Ecto neural progenitor cell (in vitro differentiated cells): ENCODE data around the gene EPN1.

Experiments used
- DNase-seq: peaks from one replicate; pipeline ENCODE4 v3.0.0-alpha.2; 2018; ENCODE audit warnings: low spot score

Gene EPN1

GRCh38 chr19:55674841-55675660 is at the start of gene EPN1:
Gene EPN1 (plus strand): TSS chr19:55675226. CDS start chr19:55678628, 3,402 bp downstream.
- peak; percentile 98 for DNase-seq

- no peak for DNase-seq
These were observed 48.7 kb upstream of the EPN1 start for GRCh38 chr19:55626350-55626749.

- peak; percentile 86 for DNase-seq
These were observed 42.6 kb upstream of the EPN1 start for GRCh38 chr19:55632463-55632834.

- no peak for DNase-seq
These were observed 41.2 kb upstream of the EPN1 start for GRCh38 chr19:55633861-55634260.

- DNase-seq = no peak
These were observed 39.7 kb upstream of the EPN1 start for GRCh38 chr19:55635334-55635717.

DNA sequence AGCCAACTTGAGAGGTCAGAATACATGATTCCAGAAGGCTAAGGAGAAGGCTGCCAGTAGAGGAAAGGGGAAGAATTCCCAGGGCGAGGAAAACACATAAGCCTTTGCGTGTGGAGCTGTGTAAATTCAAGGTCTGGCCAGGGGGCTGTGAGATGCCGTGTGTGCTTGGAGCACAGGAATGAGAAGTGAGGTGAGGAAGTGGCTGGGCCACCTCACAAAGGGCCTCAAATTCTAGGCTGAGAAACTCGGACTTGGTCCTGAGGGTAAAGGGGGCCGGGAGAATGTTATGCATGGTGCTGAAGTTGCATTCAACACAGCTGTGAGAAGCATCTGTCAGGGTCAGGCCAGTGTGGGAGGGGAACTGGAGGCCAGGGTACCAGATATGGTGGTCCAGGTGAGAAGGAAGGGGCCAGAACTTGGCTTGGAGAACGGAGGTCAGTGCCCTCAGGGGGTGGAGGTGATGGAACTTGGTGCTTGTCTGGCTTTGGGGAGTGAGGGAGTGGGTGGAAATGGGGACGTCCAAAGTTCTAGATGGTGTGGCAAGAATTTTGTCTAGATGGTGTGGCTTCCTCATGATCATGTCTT is 39.1 kb upstream of the EPN1 start:
- DNase-seq = no peak

DNA sequence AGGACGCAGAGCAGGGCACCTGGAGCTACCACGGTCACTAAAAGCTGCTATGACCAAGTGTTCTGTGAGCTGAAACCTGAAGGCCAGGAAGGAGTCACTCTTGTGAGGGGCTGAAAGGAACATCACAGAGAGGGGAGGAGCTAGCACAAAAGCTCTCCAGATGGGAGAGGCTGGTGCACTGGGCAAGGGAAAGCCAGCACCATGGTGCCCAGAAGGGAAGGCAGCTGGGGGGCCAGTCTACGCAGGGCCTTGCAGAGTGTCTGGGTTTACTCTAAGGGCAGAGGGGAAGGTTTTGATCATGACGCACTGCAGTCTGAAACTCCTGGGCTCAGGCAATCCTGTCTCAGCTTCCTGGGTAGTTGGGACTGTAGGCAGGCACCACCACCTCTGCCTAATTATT is 38.3 kb upstream of the EPN1 start:
- DNase-seq = no peak

- no peak for DNase-seq
These were observed 37.5 kb upstream of the EPN1 start for GRCh38 chr19:55637534-55637933.

DNA sequence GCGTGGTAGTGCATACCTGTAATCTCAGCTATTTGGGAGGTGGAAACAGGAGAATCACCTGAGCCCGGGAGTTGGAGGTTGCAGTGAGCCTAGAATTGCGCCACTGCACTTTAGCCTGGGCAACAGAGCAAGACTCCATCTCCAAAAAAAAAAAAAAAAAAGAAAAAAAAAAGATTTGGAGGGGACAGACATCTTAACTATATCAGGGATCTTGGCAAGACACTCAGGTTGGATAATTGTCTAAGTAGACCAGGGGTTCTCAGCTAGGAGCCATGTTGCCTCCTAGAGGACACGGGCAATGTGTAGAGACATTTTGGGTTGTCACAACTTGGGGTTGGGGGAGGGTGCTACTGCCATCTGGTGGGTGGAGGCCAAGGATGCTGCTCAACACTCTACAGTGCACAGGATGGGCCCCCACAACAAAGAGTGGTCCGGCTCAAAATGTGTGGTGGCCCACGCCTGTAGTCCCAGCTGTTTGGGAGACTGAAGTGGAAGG is 36.1 kb upstream of the EPN1 start:
- DNase-seq = no peak

DNA sequence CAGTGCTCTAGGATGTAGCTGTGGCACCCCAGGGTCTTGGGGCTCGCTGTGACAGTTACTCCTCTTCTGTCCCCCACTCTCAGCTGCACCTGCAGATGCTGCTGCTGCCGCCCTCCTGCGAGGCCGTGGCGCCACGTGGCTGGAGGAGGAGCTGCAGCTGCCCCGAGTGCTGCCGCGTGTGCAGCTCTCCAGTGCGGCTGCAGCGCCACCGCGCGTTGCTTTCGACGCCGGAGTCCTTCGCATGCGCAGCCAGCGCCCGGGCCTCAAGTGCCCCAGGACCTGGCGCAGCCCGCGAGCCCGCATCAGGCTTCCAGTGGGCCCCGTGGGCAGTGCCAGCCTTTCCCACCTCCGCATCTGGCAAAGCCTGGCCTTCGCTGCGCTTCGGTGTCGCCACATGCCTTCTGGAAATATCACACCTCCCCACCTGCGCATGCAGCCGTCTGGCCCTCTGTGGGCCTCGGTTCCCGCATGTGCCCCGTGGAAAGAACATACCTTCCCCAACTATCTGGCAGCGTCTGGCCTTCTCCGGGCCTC is 34.9 kb upstream of the EPN1 start:
- no peak for DNase-seq

GRCh38 chr19:55640577-55641425 is 34.2 kb upstream of the EPN1 start, which contains the start of gene ZNF580:
Gene ZNF580 (plus strand): TSS chr19:55641002. CDS start chr19:55642509, 1,507 bp downstream.
- peak; percentile 82 for DNase-seq

GRCh38 chr19:55641426-55642152 is 33.4 kb upstream of the EPN1 start:
- no peak for DNase-seq

DNA sequence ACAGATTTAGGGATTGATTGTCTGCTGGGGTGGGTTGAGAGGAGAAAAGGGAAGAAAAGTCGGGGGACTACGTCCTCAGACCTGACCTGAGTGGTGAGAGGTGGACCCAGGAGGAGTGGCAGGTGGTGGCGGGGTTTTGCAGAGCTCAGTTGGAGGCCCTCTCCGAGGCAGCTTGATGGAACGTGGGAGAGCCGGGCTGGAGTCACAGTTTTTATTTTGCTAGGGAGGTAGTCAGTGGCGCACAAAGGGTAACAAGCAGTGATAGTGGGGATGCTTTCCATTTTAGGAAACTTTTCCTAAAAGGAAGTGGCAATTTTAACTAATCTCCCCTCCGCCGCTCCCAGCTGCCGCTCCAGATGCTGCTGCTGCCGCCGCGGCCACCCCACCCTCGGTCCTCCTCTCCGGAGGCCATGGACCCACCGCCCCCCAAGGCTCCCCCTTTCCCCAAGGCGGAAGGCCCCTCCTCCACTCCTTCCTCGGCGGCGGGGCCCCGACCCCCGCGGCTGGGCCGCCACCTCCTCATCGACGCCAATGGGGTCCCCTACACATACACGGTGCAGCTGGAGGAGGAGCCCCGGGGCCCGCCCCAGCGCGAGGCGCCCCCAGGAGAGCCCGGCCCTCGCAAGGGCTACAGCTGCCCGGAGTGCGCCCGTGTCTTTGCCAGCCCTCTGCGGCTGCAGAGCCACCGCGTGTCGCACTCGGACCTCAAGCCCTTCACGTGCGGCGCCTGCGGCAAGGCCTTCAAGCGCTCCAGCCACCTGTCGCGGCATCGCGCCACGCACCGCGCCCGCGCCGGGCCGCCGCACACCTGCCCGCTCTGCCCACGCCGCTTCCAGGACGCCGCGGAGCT is 32.6 kb upstream of the EPN1 start:
- no peak for DNase-seq

GRCh38 chr19:55643003-55643886 is 31.8 kb upstream of the EPN1 start, which contains the start of gene ZNF581:
Gene ZNF581 (plus strand): TSS chr19:55643649. CDS start chr19:55644572, 923 bp downstream.
- DNase-seq = peak; percentile 81

DNA sequence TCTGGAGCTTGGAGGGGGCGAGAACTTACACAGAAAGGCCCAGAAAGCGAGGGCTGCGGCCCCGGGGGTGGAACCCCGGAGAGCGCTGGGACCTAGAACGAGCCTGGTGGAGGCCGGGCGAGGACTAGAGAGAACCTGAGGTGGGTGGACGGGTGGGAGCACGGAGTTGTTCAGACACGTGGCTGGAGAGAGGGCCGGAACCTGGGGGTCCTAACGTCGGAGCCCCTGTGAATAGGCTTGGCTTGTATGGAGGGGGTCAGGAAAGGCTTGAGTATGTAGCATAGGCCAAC is 31.2 kb upstream of the EPN1 start:
- DNase-seq = no peak

DNA sequence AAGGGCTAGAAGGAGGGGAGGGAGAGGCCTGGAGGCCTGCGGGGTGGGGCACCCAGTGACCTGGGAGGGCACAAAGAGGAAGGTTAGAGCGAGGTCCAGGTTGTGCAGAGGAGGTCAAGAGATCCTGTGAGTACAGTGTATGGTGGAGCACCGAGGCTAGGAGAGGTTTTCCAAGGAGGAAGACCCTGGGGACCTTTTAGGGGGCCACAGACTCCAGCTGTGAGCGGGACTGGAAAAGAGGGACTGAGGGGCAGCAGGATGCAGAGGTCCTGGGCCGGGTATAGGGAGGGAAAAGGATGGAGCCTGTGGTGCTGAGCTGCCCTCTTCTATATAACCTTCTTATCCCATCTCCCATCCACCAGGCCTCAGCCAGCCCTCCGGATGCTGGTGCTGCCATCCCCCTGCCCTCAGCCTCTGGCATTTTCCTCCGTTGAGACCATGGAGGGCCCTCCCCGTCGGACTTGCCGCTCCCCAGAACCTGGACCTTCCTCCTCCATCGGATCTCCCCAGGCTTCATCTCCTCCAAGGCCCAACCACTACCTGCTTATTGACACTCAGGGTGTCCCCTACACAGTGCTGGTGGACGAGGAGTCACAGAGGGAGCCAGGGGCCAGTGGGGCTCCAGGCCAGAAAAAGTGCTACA is 30.7 kb upstream of the EPN1 start:
- no peak for DNase-seq

- no peak for DNase-seq
These were observed 30.0 kb upstream of the EPN1 start for GRCh38 chr19:55644842-55645511.

DNA sequence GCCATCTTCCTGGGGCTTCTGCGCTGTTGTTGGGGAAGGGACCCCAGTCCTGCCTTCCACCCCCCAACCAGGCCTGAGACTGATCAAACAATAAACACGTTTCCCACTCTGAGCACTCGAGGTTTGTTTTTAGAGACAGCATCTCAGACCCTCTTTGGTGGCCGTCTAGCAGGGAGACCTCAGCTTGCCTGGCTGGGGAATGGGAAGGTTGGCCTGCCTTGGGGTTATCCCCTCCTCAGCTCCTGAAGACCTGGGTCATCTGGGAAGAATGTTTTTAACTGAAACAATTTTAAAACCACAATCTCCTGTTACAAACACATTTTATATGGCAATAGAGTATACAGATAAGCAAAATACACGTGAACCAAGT is 29.5 kb upstream of the EPN1 start:
- no peak for DNase-seq
